HFFc6 (cell line): ENCODE measurements around the gene ME2. TPM values are rescaled to one million over a fixed set of nuclear protein-coding genes. Genes with fewer than 3 reads are reported as not detected.

Experiments
- DNase-seq: peaks from one replicate; pipeline ENCODE4 v3.0.0-alpha.2; 2018
- H3K27ac Mint-ChIP-seq: 2 replicates; pipeline ENCODE4 v1.8.0; 2020; ENCODE audit warnings: mild to moderate bottlenecking, mixed read lengths
- H3K27me3 Mint-ChIP-seq: 2 replicates; pipeline ENCODE4 v1.8.0; 2021; ENCODE audit warnings: mild to moderate bottlenecking, moderate library complexity, mixed read lengths; ENCODE audit not compliant: insufficient read depth
- H3K36me3 Mint-ChIP-seq: 2 replicates; pipeline ENCODE4 v1.8.0; 2021; ENCODE audit warnings: low read depth, mixed read lengths
- H3K4me1 Mint-ChIP-seq: 2 replicates; pipeline ENCODE4 v1.8.0; 2020; ENCODE audit warnings: low read depth, mixed read lengths
- H3K4me3 Mint-ChIP-seq: 2 replicates; pipeline ENCODE4 v1.8.0; 2020; ENCODE audit warnings: mild to moderate bottlenecking, moderate library complexity, mixed read lengths
- H3K9me3 Mint-ChIP-seq: 2 replicates; pipeline ENCODE4 v1.8.0; 2020; ENCODE audit warnings: mild to moderate bottlenecking, mixed read lengths
- CTCF ChIP-seq: fragments of 200-600 bp; sonication (generic); IDR thresholded peaks from 2 replicates; pipeline ENCODE4 v1.5.0; 2021; ENCODE audit warnings: antibody characterized with exemption, mild to moderate bottlenecking
- total RNA-seq, 6 experiments: library from RNA; stranded (reverse); fragmentation: NEBNext Ultra II Directional; extraction: Animal tissue kit (Norgen Biotek cat#: 25700); gene quantifications; 2 replicates in 1 of 6; 3 replicates in 5 of 6; pipeline ENCODE4 v1.2.3, GENCODE V29; 2021

Gene ME2
- total RNA-seq, 6 experiments from 2014 or later: 34.6 to 43.4 (median 38.7) TPM

- peaks cover 10% of the 10 kb centered on the region for H3K9me3 Mint-ChIP-seq
- TF ChIP-seq CTCF: no peak
- H3K4me1 Mint-ChIP-seq: peaks cover 20% of the 10 kb centered on the region
- no peak overlapping the region for H3K4me3 Mint-ChIP-seq
- no peaks in the 10 kb centered on the region for H3K27me3 Mint-ChIP-seq
- no peak overlapping the region for H3K27ac Mint-ChIP-seq
- peaks cover 39% of the 10 kb centered on the region for H3K36me3 Mint-ChIP-seq
- DNase-seq: no peak
Observed at GRCh38 chr18:50926521-50926920, 47.6 kb downstream of the ME2 start.

GRCh38 chr18:50928551-50928950, 49.6 kb downstream of the ME2 start:
- Mint-ChIP-seq H3K4me3 (no peak overlapping the region), H3K27ac (peak overlapping the region; percentile 59), H3K9me3 (peaks cover 10% of the 10 kb centered on the region), H3K4me1 (peaks cover 20% of the 10 kb centered on the region), H3K36me3 (peaks cover 32% of the 10 kb centered on the region), H3K27me3 (no peaks in the 10 kb centered on the region)
- TF ChIP-seq CTCF: no peak
- no peak for DNase-seq

GRCh38 chr18:50933684-50934083, 54.8 kb downstream of the ME2 start:
- no peaks in the 10 kb centered on the region for H3K9me3 Mint-ChIP-seq
- H3K27me3 Mint-ChIP-seq: no peaks in the 10 kb centered on the region
- TF ChIP-seq CTCF: no peak
- peaks cover 4% of the 10 kb centered on the region for H3K4me1 Mint-ChIP-seq
- 0 out of 2 replicates have a peak, but pooled peaks cover 4% of the 10 kb centered on the region for H3K36me3 Mint-ChIP-seq
- no peak overlapping the region for H3K4me3 Mint-ChIP-seq
- H3K27ac Mint-ChIP-seq: no peak overlapping the region
- DNase-seq: no peak

GRCh38 chr18:50934545-50935211, 55.8 kb downstream of the ME2 start:
- Mint-ChIP-seq H3K9me3 (no peaks in the 10 kb centered on the region), H3K27me3 (no peaks in the 10 kb centered on the region), H3K4me3 (no peak overlapping the region), H3K27ac (no peak overlapping the region), H3K36me3 (0 out of 2 replicates have a peak, but pooled peaks cover 4% of the 10 kb centered on the region), H3K4me1 (no peaks in the 10 kb centered on the region)
- DNase-seq: no peak
- no peak for TF ChIP-seq CTCF

- Mint-ChIP-seq H3K9me3 (no peaks in the 10 kb centered on the region), H3K27me3 (no peaks in the 10 kb centered on the region), H3K4me3 (no peak overlapping the region), H3K27ac (no peak overlapping the region; the same call in 1 of the 2 replicates), H3K4me1 (no peaks in the 10 kb centered on the region), H3K36me3 (no peaks in the 10 kb centered on the region)
- no peak for DNase-seq
- no peak for TF ChIP-seq CTCF
Observed at GRCh38 chr18:50935493-50936191, 56.7 kb downstream of the ME2 start.
